Measurements from ENCODE around the gene CNR2.

The CNR2 gene

DNA sequence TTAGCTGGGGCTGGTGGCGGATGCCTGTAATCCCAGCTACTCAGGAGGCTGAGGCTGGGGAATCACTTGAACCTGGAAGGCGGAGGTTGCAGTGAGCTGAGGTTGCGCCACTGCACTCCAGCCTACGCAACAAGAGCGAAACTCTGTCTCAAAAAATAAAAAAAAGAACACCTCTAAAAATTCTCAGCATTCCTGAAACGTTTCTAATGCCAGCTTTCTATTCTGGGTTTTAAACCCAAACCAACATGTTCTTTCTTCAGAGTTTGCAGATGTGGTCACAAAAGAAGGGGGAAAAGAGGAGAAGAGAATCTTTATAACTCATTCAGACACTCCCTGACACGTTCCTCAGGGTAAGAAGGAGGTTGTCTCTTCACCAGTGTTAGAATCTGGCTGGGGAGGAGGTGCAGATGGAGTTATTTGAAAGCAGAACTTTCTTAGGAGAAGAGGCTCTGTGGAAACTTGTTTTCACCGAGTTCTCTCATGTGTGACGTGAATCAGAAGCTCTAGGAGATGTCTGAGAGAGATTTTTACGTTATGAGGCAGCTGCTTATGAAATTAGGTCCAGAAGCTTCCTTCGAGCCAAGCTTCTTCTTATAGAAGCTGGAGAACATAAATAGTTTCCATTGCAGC is 17.8 kb upstream of the CNR2 start:
- DNase-seq (ENCODE audit: extremely low spot score) = no peak
- POLR2A ChIA-PET = interaction anchor here (0.7 kb wide), 1 partner anchor 152 kb away, joined by 3 read pairs; no protein-coding TSS in a partner anchor
- CTCF ChIA-PET = interaction anchor here (0.9 to 1.4 kb wide), 2 partner anchors 14 to 153 kb away, joined by 3 read pairs; partner anchors contain the start of gene PITHD1
- TF ChIP-seq CTBP1 (IDR thresholded peaks at IDR 0.05; ENCODE audit: borderline replicate concordance) = no peak
- TF ChIP-seq FOXA1 (IDR thresholded peaks at IDR 0.05) = no peak
- no peak for TF ChIP-seq FOXK2 (IDR thresholded peaks at IDR 0.05)
- TF ChIP-seq NFRKB (IDR thresholded peaks at IDR 0.05) = no peak
- TF ChIP-seq, protein P1, sequence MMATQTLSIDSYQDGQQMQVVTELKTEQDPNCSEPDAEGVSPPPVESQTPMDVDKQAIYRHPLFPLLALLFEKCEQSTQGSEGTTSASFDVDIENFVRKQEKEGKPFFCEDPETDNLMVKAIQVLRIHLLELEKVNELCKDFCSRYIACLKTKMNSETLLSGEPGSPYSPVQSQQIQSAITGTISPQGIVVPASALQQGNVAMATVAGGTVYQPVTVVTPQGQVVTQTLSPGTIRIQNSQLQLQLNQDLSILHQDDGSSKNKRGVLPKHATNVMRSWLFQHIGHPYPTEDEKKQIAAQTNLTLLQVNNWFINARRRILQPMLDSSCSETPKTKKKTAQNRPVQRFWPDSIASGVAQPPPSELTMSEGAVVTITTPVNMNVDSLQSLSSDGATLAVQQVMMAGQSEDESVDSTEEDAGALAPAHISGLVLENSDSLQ (IDR thresholded peaks at IDR 0.05) = no peak

DNA sequence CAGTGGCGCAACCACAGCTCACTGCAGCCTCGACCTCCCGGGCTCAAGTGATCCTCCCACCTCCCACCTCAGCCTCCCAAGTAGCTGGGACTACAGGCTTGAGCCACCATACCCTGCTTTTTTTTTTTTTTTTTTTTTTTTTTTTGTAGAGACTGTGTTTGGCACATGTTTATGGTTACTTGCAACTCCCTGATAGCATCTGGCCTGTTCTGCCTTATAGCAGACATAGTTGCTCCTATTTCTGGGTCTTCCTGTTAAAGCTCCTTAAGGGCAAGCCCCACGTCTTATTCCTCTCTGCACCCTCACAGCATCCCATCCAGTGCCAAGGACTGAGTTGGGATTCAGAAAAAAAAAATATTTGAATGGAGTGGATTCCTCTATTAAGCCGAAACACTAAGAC is 17.1 kb upstream of the CNR2 start:
- DNase-seq (ENCODE audit: extremely low spot score) = no peak
- POLR2A ChIA-PET = no interaction called here
- CTCF ChIA-PET = interaction anchor here (0.6 to 0.9 kb wide), 2 partner anchors 22 to 152 kb away, joined by 3 read pairs; partner anchors contain the start of gene PITHD1
- TF ChIP-seq FOXM1 (IDR thresholded peaks at IDR 0.05; ENCODE audit: borderline replicate concordance) (no peak), BHLHE40 (IDR thresholded peaks at IDR 0.05; ENCODE audit: borderline replicate concordance) (no peak), HDGF (IDR thresholded peaks at IDR 0.05; ENCODE audit: borderline replicate concordance) (no peak), SP1 (IDR thresholded peaks at IDR 0.05) (no peak)

DNA sequence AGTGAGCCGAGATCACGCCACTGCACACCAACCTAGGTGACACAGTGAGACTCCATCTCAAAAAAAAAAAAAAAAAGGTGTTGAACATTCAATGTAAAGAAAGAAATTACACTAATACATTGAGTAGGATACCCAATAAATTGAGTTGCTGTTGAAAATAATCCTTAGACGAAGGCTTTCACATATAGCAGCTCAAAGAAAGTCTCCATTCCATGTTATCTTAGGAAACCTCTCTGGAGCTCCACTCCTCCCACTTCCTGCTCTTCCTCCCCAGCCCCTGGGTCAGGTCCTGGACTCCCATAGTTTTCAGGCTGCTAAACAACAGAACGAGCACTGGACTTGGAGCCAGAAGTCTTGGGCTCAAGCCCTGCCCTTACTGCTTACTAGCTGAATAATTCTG is 15.6 kb upstream of the CNR2 start:
- ChIA-PET POLR2A (interaction anchor here (0.7 kb wide), 1 partner anchor 31 kb away, joined by 3 read pairs; the partner anchor contains the start of gene PNRC2), CTCF (interaction anchor here (0.7 kb wide), 1 partner anchor 12 kb away, joined by 3 read pairs; no protein-coding TSS in a partner anchor)
- TF ChIP-seq SP1 (IDR thresholded peaks at IDR 0.05) = no peak

DNA sequence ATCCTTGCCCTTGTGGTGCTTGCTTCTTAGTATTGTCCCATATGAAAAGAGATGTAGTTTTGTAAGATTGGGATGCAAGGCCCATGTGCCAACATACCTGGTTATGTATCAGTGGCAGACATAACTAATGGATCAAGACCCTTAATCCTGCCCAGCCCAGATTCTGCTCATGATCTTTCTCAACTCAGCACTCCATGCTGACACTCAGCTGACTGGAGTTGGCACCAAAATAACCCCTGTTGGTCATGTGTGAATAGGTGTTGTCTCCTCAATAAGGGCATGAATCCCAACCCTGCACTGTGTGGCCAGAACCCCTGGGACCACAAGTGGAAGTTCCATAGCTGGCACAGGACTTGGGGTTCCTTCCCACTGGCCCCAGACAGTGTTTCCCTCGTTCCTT is 13.9 kb upstream of the CNR2 start:
- ChIA-PET CTCF (no interaction called here), POLR2A (no interaction called here)
- no peak for DNase-seq (ENCODE audit: extremely low spot score)
- TF ChIP-seq, protein P1 (IDR thresholded peaks at IDR 0.05) = no peak
- TF ChIP-seq CTBP1 (IDR thresholded peaks at IDR 0.05; ENCODE audit: borderline replicate concordance) (no peak), TARDBP (IDR thresholded peaks at IDR 0.05) (no peak), FOXA1 (IDR thresholded peaks at IDR 0.05) (no peak), ZNF384 (IDR thresholded peaks at IDR 0.05) (no peak), LEF1 (IDR thresholded peaks at IDR 0.05; ENCODE audit: borderline replicate concordance) (no peak), HDGF (IDR thresholded peaks at IDR 0.05; ENCODE audit: borderline replicate concordance) (no peak), ARNT (IDR thresholded peaks at IDR 0.05) (no peak)

More for the DNA sequence above, 15.6 kb upstream of the CNR2 start:
- DNase-seq (ENCODE audit: extremely low spot score) = no peak

DNA sequence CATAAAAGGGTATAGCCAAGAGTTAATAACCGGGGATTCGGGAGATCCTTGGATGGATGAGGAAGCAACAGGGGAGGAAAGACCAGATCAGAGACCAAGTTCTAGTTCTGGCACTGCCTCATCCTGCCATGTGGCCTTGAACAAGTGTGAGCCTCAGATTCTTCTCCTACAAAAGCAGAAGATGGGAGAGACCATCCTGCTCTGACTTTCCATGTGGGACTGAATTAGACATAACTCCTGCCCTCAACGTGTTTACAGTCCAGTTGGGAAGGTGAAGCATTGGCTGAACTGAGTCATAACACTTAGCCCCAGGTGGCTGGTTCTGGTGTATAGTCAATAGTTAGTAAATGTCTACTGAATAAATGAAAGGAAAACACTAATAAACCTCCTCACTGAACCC is 12.1 kb upstream of the CNR2 start:
- no peak for DNase-seq (ENCODE audit: extremely low spot score)
- ChIA-PET CTCF (interaction anchor here (0.6 kb wide), 1 partner anchor 15 kb away, joined by 3 read pairs; no protein-coding TSS in a partner anchor), POLR2A (no interaction called here)
- TF ChIP-seq FOXA1 (IDR thresholded peaks at IDR 0.05) = no peak
- TF ChIP-seq CTBP1 (IDR thresholded peaks at IDR 0.05; ENCODE audit: borderline replicate concordance) = no peak
- no peak for TF ChIP-seq TARDBP (IDR thresholded peaks at IDR 0.05)
- TF ChIP-seq ELF4 (IDR thresholded peaks at IDR 0.05) = no peak
- no peak for TF ChIP-seq ZNF384 (IDR thresholded peaks at IDR 0.05)
- TF ChIP-seq ARNT (IDR thresholded peaks at IDR 0.05) = no peak
- TF ChIP-seq HDGF (IDR thresholded peaks at IDR 0.05; ENCODE audit: borderline replicate concordance) = no peak
- TF ChIP-seq BHLHE40 (IDR thresholded peaks at IDR 0.05; ENCODE audit: borderline replicate concordance) = no peak
- TF ChIP-seq, protein P1 (IDR thresholded peaks at IDR 0.05) = no peak
- TF ChIP-seq SUZ12 (IDR thresholded peaks at IDR 0.05) = no peak
- no peak for TF ChIP-seq LEF1 (IDR thresholded peaks at IDR 0.05; ENCODE audit: borderline replicate concordance)
- TF ChIP-seq NFRKB (IDR thresholded peaks at IDR 0.05) = no peak
- no peak for TF ChIP-seq FOXM1 (IDR thresholded peaks at IDR 0.05; ENCODE audit: borderline replicate concordance)
- TF ChIP-seq SP1 (IDR thresholded peaks at IDR 0.05) = no peak

DNA sequence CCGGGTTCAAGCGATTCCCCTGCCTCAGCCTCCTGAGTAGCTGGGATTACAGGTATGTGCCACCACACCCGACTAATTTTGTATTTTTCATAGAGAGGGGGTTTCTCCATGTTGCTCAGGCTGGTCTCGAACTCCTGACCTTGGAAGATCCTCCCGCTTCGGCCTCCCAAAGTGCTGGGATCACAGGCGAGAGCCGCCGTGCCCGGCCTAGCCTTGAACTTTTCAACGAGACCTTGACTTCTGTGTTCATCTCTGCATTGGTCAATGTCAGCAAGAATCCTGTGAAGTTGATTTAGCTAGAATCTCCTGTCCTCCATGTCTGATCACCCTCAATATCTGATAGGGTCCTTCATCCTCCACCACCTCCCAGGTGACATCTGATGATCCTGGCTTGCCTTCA is 11.4 kb upstream of the CNR2 start:
- CTCF ChIA-PET = interaction anchor here (0.6 kb wide), 1 partner anchor 290 kb away, joined by 3 read pairs; no protein-coding TSS in a partner anchor
- TF ChIP-seq HDGF (IDR thresholded peaks at IDR 0.05; ENCODE audit: borderline replicate concordance) (no peak), FOXA1 (IDR thresholded peaks at IDR 0.05) (no peak)
- no peak for DNase-seq (ENCODE audit: extremely low spot score)
- POLR2A ChIA-PET = no interaction called here

DNA sequence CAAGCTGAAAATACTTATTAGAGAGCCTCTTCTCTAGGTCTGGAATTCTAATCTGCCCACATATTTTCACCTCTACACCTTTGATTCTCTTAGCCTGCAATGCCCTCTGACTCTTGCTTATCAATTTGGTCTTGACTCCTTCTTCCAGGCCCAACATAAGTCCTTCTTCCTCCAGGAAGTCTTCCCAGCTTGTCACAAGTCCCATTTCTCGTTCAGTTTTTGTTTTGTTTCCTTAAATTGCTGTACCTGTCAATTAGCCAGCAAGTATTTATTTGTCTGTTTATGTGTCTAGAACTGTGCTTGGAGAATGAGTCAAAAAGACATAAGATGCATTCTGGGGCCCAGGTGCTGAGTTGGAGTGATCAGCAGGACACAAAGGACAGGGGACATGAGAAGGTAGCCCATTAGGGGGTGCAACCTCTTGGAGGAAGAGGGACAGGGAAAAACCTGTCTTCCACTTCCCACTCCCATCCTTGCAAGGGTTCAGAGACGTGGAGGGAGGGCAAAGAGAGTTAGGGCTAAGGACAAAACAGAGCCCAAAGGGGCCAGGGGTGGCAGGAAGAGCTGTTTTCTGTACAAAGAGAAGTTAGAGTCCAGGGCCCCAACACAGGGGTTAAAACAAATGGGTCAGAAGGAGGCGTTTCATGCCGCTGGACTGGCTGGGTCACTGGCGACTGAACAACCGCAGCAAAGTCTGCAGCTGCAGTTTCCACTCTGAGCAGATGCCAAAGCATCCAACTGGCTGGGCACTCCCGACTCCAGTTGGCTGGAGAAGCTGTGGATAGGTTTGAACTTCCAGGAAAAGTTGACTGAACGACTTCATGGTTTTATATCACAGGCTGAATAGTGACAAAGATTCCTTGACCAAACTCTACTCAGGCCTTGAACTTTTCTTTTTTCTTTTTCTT is 10.7 kb upstream of the CNR2 start:
- TF ChIP-seq, protein P1 (IDR thresholded peaks at IDR 0.05) = no peak
- TF ChIP-seq FOXK2 (IDR thresholded peaks at IDR 0.05) (no peak), ZNF384 (IDR thresholded peaks at IDR 0.05) (no peak)
- CTCF ChIA-PET = interaction anchor here (0.6 to 0.7 kb wide), 2 partner anchors 32 to 289 kb away, joined by 3 read pairs; no protein-coding TSS in a partner anchor
- no peak for DNase-seq (ENCODE audit: extremely low spot score)
- POLR2A ChIA-PET = no interaction called here

All from HEK293T (cell line).